ENCODE results near the gene RIMS1. TPM values are rescaled to one million over a fixed set of nuclear protein-coding genes. Genes with fewer than 3 reads are reported as not detected.

Gene RIMS1
- total and polyA plus RNA-seq, 2 of the 13 experiments (the other 11 are each of a cell fraction or from before 2014, with no cell fraction given): not detected

DNA sequence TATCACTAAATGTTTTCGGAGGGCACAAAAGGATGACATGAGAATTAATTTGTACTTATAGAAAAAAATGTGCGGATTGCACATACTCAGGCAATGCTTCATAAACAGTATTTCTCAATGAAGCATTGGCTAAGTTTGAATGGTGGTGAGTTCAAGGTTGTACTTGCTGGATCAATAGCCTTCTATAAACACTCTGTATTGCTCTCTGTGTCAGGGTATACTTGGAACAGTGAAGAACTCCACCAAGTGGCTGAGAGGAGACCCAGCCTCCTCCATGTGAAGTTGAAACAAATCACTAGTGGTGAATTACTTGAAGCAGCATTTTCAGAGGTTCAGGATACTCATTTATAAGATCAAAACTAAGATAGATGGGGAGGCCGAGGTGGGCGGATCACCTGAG, 360.6 kb downstream of the RIMS1 start (continued):
- TF ChIP-seq, protein P1, sequence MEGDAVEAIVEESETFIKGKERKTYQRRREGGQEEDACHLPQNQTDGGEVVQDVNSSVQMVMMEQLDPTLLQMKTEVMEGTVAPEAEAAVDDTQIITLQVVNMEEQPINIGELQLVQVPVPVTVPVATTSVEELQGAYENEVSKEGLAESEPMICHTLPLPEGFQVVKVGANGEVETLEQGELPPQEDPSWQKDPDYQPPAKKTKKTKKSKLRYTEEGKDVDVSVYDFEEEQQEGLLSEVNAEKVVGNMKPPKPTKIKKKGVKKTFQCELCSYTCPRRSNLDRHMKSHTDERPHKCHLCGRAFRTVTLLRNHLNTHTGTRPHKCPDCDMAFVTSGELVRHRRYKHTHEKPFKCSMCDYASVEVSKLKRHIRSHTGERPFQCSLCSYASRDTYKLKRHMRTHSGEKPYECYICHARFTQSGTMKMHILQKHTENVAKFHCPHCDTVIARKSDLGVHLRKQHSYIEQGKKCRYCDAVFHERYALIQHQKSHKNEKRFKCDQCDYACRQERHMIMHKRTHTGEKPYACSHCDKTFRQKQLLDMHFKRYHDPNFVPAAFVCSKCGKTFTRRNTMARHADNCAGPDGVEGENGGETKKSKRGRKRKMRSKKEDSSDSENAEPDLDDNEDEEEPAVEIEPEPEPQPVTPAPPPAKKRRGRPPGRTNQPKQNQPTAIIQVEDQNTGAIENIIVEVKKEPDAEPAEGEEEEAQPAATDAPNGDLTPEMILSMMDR (CRISPR knock-in tag; IDR thresholded peaks at IDR 0.05): peak; percentile 39
- TF ChIP-seq ADNP (CRISPR knock-in tag; IDR thresholded peaks at IDR 0.05) (no peak), FOXA3 (CRISPR knock-in tag; IDR thresholded peaks at IDR 0.05) (0 out of 2 replicates have a peak, but pooled peaks have one; percentile 9), STAG1 (CRISPR knock-in tag; IDR thresholded peaks at IDR 0.05) (peak; percentile 25; the same call in 1 of the 2 replicates)
- TF ChIP-seq, protein P2, sequence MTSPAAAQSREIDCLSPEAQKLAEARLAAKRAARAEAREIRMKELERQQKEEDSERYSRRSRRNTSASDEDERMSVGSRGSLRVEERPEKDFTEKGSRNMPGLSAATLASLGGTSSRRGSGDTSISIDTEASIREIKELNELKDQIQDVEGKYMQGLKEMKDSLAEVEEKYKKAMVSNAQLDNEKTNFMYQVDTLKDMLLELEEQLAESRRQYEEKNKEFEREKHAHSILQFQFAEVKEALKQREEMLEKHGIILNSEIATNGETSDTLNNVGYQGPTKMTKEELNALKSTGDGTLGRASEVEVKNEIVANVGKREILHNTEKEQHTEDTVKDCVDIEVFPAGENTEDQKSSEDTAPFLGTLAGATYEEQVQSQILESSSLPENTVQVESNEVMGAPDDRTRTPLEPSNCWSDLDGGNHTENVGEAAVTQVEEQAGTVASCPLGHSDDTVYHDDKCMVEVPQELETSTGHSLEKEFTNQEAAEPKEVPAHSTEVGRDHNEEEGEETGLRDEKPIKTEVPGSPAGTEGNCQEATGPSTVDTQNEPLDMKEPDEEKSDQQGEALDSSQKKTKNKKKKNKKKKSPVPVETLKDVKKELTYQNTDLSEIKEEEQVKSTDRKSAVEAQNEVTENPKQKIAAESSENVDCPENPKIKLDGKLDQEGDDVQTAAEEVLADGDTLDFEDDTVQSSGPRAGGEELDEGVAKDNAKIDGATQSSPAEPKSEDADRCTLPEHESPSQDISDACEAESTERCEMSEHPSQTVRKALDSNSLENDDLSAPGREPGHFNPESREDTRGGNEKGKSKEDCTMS (CRISPR knock-in tag; conservative IDR thresholded peaks at IDR 0.05): no peak

GRCh38 chr6:72248621-72249020, 362.3 kb downstream of the RIMS1 start:
- FAIRE-seq (no peak), ATAC-seq (no peak), DNase-seq (ENCODE audit: low spot score) (no peak)
- intact Hi-C loops (cut with micrococcal nuclease; ENCODE audit: unreplicated experiment) (no loop called here), in situ Hi-C loops (cut with HindIII; ENCODE audit: extremely low pct_ligation_motif_present, low pct_unique_long_range_greater_than_20kb) (no loop called here)
- ChIA-PET POLR2A (no interaction called here), CTCF (ENCODE audit: low intra/inter-chr PET ratio, low total read pairs) (no interaction called here)
- BruUV-seq (replicated peaks): no TSS peak
- Histone ChIP-seq H3K27me3 (ENCODE audit: control insufficient read depth in 1 of 2, insufficient read depth in 2 of 2, low read length in 2 of 2) (no peaks in the 10 kb centered on the region), H3K36me3 (replicated peaks in 1 of 2; ENCODE audit: control insufficient read depth in 1 of 2, insufficient read depth in 2 of 2, low read length in 2 of 2) (no peaks in the 10 kb centered on the region), H3K79me2 (ENCODE audit: insufficient read depth, low read length) (no peaks in the 10 kb centered on the region), H3K27ac (ENCODE audit: extremely low read length, insufficient read depth, low read length) (no peak overlapping the region), H2AFZ (ENCODE audit: low read length) (no peak overlapping the region), H4K20me1 (ENCODE audit: insufficient read depth, low read length) (no peaks in the 10 kb centered on the region), H3K4me2 (ENCODE audit: low read depth, low read length) (no peak overlapping the region), H3K9me3 (ENCODE audit: low read length) (no peaks in the 10 kb centered on the region), H3K4me3 (replicated peaks in 1 of 3; ENCODE audit: insufficient read depth in 1 of 3, low read depth in 2 of 3, low read length in 3 of 3) (no peak overlapping the region), H3K4me1 (ENCODE audit: insufficient read depth, low read length) (no peaks in the 10 kb centered on the region), H3K9ac (ENCODE audit: insufficient read depth, low read depth, low read length) (no peak overlapping the region)
- 6% methylated on average over 1 of the region's 1 CpG for WGBS (ENCODE audit: low lambda C conversion rate)
- no peak for TF ChIP-seq ATF2 (CRISPR knock-in tag; IDR thresholded peaks at IDR 0.05)
- TF ChIP-seq KAT2B (IDR thresholded peaks at IDR 0.05; ENCODE audit: borderline replicate concordance, low read depth, low read length): no peak
- no peak for TF ChIP-seq ZNF549 (CRISPR knock-in tag; IDR thresholded peaks at IDR 0.05)
- TF ChIP-seq ZNF766 (CRISPR knock-in tag; IDR thresholded peaks at IDR 0.05; ENCODE audit: borderline replicate concordance): no peak
- TF ChIP-seq ZNF703 (CRISPR knock-in tag; IDR thresholded peaks at IDR 0.05; ENCODE audit: borderline replicate concordance): no peak
- TF ChIP-seq KDM5A (IDR thresholded peaks at IDR 0.05; ENCODE audit: borderline replicate concordance, low read length): no peak
- TF ChIP-seq U2AF2 (IDR thresholded peaks at IDR 0.05; ENCODE audit: low read depth, low read length): no peak
- no peak for TF ChIP-seq ZMAT3 (CRISPR knock-in tag; conservative IDR thresholded peaks at IDR 0.05)

Data from HepG2 (cell line).